ENCODE results near the gene BLOC1S4. TPM values are rescaled to one million over a fixed set of nuclear protein-coding genes. Genes with fewer than 3 reads are reported as not detected.
"Not testable (repeated sequence)": the region's sequence is repeated elsewhere in the genome, so short reads cannot be mapped to it uniquely, and the experiment has no call there.

The BLOC1S4 gene, protein sequence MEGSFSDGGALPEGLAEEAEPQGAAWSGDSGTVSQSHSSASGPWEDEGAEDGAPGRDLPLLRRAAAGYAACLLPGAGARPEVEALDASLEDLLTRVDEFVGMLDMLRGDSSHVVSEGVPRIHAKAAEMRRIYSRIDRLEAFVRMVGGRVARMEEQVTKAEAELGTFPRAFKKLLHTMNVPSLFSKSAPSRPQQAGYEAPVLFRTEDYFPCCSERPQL
- total RNA-seq: 1 to 10 TPM; 8.3 to 9.7 TPM
- long read RNA-seq, donor 1, transcript BLOC1S4-201 (1 exons, 1,617 nt): major isoform, 9 of 10 reads
- long read RNA-seq, donor 1, partial matches to known transcripts: 0 of 10 reads
- long read RNA-seq, donor 1, other reads (novel, unspliced or antisense): 1 of 10 reads
- long read RNA-seq, donor 2, partial matches to known transcripts: 0 of 1 reads
- long read RNA-seq, donor 2, other reads (novel, unspliced or antisense): 0 of 1 reads

DNA sequence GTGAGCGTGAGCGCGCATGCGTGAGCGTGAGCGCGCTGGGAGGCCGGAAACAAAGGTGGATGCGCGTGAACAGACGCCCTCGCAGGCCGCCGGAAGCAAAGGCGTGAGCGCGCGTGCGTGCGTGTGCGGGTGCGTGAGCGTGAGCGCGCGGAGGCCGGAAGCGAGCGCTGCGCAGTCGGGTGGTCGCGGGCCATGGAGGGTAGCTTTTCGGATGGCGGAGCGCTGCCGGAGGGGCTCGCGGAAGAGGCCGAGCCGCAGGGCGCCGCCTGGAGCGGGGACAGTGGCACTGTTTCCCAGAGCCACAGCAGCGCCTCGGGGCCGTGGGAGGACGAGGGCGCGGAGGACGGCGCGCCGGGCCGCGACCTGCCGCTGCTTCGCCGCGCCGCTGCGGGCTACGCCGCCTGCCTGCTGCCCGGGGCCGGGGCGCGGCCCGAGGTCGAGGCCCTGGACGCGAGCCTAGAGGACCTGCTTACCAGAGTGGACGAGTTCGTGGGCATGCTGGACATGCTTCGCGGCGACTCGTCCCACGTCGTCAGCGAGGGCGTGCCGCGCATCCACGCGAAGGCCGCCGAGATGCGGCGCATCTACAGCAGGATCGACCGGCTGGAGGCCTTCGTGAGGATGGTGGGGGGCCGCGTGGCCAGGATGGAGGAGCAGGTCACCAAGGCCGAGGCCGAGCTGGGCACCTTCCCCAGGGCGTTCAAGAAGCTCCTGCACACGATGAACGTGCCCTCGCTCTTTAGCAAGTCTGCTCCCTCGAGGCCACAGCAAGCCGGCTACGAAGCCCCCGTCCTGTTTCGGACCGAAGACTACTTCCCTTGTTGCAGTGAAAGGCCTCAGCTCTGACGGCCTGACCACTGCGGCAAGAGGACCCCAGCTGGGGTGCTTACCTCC is at the start of gene BLOC1S4:
Gene BLOC1S4 (plus strand): TSS at position 157 of the 894 bp plus-strand sequence. CDS start 36 bp downstream, at position 193.
- intact Hi-C loops (cut with DNase I): loop anchor here in 1 of 2 donors (10.0 kb wide), 1 partner anchor 349 kb away; the partner anchor contains the start of gene GRPEL1

DNA sequence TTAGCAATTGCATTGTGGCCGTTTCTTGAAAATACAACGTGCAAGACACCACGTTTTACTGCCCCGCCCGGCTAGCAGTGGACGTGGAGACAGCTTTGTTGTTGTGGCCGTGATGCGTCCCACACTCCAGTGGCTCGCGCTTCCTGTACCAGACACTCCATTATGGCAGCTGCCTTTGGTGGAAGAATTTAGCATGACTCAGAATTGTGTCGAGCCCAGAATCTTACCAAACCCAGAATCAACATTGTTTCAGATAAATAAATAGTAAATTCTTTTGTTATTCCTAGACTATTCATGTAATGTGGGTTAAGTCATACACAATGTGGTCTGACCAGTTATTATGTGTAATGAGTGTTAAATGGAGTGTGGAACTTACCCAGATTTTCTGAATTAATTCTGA is 47.6 kb upstream of the BLOC1S4 start:
- intact Hi-C loops (cut with DNase I): no loop called here
- DNase-seq (ENCODE audit: low spot score): no peak

More for the DNA sequence above, at the start of gene BLOC1S4:
- peak; percentile 96 for DNase-seq (ENCODE audit: low spot score)

DNA sequence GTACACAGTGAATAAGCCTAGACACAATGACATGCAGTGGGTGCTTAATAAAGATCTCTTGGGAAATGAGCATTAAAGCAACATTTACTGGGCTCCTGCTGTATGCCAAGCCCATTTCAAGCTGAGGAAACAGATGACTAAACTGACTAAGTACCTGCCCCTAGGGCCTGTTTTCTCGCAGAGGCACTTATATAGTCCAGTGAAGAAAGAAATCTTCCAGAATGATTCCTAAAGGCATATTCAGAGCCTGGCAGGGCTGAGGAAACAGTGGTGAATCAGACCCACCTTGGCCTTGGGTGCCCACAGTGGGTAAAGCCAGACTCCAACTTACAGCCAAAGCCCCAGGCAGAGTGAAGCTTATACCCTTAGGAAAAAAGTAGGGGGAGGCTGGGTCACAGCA is 44.3 kb upstream of the BLOC1S4 start:
- intact Hi-C loops (cut with DNase I): no loop called here
- DNase-seq (ENCODE audit: low spot score): no peak

DNA sequence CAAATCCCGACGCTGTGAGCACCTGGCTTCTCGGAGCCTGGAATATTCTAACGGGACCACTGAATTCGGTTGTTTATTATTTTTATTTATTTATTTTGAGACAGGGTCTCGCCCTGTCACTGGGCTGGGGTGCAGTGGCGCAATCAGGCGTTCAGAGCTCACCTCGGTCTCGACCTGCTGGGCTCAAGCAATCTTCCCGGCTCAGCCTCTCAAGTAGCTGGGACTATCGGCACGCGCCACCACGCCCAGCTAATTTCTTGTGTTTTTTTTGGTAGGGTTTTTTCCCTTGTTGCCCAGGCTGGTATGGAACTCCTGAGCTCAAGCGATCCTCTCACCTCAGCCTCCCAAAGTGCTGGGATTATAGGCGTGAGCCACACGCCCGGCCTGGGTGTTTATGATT is 43.8 kb upstream of the BLOC1S4 start:
- intact Hi-C loops (cut with DNase I): no loop called here
- DNase-seq (ENCODE audit: low spot score): no peak

DNA sequence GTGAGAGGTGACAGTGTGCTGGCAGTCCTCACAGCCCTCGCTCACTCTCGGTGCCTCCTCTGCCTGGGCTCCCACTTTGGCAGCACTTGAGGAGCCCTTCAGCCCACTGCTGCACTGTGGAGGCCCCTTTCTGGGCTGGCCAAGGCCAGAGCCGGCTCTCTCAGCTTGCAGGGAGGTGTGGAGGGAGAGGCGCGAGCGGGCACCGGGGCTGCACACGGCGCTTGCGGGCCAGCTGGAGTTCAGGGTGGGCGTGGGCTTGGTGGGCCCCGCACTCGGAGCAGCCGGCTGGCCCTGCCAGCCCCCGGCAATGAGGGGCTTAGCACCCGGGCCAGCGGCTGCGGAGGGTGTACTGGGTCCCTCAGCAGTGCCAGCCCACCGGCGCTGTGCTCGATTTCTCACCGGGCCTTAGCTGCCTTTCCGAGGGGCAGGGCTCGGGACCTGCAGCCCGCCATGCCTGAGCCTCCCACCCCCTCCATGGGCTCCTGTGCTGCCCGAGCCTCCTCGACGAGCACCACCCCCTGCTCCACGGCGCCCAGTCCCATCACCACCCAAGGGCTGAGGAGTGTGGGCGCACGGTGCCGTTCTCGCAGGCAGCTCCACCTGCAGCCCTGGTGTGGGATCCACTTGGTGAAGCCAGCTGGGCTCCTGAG is 43.3 kb upstream of the BLOC1S4 start:
- intact Hi-C loops (cut with DNase I): not testable (repeated sequence)

DNA sequence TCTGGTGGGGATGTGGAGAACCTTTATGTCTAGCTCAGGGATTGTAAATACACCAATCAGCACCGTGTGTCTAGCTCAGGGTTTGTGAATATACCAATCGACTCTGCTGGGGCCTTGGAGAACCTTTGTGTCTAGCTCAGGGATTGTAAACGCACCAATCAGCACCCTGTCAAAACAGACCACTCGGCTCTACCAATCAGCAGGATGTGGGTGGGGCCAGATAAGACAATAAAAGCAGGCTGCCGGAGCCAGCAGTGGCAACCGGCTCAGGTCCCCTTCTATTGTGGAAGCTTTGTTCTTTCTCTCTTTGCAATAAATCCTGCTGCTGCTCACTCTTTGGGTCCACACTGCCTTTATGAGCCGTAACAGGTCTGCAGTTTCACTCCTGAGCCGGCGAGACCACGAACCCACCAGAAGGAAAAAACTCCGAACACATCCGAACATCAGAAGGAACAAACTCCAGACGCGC is 42.7 kb upstream of the BLOC1S4 start:
- intact Hi-C loops (cut with DNase I): not testable (repeated sequence)

More for the DNA sequence above, 43.3 kb upstream of the BLOC1S4 start:
- not testable (repeated sequence) for DNase-seq (ENCODE audit: low spot score)

DNA sequence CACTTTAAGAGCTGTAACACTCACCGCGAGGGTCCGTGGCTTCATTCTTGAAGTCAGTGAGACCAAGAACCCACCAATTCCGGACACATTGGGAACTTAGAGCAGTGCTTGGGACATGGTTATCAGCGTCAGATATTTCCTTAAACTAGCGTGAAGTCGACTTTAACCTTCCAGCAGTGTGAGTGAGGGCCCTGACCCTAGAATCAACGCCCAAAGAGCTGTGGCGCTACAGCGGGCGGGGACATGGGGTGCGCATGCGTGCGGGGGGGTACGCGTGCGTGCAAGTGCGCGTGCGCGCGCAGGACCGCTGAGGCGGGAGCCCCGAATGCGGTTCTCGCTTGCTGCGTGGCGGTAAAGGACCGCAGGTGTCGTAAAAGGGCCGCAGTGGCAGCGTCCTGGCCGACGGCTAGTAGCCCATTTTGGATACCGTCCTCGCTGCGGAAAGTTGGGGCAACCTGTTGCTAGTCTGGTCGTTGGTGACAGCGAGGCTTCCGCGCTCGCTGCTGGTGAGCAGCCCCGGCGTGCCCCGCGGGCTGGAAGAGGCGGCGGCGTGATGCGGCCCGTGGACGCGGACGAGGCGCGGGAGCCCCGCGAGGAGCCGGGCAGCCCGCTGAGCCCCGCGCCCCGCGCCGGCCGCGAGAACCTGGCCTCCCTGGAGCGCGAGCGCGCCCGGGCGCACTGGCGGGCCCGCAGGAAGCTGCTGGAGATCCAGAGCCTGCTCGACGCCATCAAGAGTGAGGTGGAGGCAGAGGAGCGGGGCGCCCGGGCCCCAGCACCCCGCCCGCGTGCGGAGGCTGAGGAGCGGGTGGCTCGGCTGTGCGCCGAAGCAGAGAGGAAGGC is 42.1 kb upstream of the BLOC1S4 start:
- intact Hi-C loops (cut with DNase I): no loop called here
- DNase-seq (ENCODE audit: low spot score): peak; percentile 99

More for the DNA sequence above, 42.7 kb upstream of the BLOC1S4 start:
- not testable (repeated sequence) for DNase-seq (ENCODE audit: low spot score)

DNA sequence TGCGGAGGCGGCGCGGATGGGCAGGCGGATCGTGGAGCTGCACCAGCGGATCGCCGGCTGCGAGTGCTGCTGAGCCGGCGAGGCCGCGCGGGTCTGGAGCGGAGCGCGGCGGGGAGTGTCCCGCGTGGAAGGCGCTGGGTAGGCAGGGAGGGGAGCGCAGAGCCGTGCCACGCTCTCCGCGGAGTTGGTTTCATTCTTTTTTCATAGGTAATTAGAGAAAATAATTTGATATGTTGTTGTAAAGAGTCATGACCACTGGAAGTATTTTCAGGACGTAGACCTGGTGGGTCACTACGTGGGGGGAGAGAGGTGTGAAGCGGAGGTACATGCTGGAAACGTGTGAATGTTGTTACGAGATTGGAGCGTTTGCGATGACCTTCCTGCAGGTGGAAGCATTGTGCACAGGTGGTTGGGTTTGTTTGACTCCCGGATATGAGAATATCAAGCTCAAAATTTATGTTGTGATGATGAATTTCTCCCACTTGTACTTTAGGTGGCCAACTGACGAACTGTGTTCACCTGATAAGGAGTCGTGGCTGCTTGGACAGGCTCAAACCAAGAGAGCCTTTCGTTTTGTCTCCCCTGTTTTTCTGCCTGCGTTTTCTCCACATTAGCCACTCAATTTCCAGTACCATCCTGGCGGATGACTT is 41.3 kb upstream of the BLOC1S4 start:
- intact Hi-C loops (cut with DNase I): no loop called here
- no peak for DNase-seq (ENCODE audit: low spot score)

DNA sequence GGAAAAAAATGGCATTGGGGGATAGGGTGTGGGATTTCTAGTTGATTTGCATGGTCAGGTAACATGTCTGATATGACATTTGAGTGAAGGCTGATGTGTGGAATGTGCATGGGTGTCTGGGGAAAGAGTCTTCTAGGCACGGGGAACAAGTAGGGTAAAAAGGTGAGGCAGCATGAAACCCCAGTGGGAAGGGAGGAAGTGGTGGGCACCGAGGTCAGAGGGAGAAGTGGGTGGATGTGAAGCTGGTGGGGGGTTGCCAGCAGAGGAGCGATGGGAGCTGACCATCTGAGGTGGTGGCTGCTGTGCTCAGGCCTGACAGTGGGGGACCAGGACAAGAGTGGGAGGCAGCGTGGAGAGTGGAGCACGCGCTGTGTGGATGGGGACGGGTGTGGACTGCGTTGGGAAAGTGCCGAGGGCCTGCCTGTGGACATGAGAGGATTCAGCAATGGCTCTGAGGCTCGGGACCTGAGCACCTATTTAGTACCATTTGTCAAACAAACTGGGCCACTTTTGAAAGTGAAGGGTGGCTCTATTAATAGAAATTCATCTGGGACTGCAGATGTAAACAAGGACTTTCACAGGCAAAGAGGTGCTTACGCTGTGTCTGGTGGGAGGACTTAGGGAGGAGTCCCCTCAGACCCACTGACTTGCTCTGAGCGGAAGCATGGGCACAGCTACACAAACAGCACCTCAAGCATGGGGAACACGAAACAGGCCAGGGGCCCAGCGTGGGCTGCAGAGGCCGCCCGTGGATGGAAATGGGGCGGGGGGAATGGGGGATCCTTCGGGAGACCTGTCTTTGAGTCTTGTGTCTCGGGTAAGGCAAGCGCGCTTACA is 39.0 kb upstream of the BLOC1S4 start:
- DNase-seq (ENCODE audit: low spot score): no peak
- intact Hi-C loops (cut with DNase I): no loop called here

DNA sequence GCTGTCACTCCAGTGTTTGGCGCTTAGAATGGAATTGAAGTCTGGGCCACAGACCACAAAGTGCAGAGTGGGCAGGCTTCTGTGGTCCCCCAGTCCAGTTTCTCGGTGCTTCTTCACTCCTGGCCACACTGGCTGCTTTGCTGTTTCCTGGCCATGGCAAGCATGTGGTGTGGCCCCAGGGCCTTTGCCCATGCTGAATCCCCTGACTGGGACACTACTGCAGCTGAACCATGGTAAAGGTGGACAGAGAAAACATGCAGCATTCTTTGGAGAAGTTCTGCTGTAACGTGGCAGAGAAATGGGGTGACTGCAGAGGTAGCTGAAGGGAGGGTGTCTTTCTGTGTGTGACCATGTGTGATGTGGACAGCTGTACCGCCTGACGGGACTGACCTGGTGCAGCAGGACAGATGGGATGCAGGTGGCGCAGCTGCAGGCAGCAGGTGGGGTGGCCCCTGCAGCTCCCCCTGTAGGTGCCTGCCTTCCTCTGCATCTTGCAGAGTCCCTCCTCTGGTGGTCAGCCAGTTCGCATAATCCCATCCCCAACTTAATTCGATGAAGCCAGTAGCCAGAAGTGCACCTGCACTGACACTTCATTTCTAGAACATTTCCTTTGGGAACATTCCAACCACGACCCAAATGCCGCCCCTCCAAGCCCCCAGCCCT is 35.5 kb upstream of the BLOC1S4 start:
- no peak for DNase-seq (ENCODE audit: low spot score)
- intact Hi-C loops (cut with DNase I): no loop called here

DNA sequence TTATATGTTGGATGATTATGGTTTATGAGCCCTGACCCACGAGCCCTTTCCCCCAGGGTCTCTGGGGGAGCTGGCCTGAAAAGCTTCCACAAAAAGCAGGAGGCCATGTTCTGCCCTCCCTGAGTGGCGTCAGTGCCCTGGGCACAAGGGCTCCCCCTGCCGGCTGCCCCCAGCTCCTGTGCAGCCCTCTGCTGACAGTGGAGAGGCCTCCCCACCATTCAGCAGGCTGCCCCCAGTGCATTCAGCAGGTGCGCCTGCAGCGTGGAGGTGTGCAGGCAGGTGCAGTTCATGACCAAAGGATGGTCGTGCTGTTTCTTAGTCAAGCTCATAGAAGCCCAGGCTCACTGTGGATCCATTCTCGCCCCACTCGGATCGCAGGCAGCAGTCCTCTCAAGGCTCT is 34.8 kb upstream of the BLOC1S4 start:
- DNase-seq (ENCODE audit: low spot score): no peak
- intact Hi-C loops (cut with DNase I): no loop called here

DNA sequence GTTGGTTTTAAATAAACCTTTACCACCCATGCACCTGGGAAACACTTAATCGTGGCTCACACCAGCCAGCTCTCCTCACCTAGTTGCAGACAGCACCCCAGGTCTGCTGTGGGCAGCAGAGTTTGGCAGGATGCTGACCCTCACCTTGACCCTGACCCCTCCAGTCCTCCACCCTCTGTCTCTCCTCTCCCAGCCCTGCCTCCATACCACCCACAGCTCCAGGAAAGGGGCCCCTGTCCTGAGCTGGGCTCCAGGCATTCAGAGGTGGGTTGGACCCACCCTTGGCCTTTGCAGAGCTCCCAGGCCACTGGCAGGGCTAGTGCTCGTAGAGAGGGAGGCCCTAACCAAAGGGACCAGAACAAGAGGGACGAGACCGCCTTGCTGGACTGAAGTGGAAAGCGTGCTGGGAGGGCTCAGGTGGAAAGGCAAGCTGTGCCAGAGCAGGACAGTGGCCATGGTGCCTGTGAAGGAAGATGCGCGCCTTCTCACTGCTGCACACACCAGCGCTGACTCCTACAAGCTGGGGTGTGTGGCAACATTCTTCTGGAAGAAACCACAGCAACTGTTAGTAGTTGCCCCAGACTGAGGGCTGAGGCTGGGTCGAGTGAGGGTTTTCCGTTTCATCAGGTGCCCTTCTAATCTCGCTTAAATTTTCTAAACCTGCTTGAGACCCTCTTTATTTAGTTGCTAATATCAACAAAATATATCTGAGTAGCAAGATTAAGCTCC is 32.9 kb upstream of the BLOC1S4 start:
- intact Hi-C loops (cut with DNase I): no loop called here
- DNase-seq (ENCODE audit: low spot score): no peak

DNA sequence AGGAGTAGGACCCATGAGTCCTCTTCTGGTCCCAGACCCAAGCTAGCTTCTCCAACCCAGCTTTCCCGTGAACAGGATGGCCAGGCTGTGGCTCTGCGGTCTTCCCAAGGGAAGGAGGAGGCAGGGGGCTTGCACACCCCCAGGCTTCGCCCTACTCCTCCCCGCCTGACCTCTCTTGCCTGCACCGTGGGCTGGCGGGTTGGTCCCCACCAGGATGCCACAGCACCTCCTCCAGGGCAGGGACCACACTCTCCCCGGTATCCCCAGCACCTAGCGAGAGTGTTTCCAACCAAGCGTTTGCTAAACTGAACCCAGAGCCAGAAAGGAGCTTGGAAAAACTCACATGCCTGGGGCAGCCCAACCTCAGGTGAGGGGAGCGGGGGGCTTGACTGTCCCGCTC is 31.3 kb upstream of the BLOC1S4 start:
- DNase-seq (ENCODE audit: low spot score): no peak
- intact Hi-C loops (cut with DNase I): no loop called here

DNA sequence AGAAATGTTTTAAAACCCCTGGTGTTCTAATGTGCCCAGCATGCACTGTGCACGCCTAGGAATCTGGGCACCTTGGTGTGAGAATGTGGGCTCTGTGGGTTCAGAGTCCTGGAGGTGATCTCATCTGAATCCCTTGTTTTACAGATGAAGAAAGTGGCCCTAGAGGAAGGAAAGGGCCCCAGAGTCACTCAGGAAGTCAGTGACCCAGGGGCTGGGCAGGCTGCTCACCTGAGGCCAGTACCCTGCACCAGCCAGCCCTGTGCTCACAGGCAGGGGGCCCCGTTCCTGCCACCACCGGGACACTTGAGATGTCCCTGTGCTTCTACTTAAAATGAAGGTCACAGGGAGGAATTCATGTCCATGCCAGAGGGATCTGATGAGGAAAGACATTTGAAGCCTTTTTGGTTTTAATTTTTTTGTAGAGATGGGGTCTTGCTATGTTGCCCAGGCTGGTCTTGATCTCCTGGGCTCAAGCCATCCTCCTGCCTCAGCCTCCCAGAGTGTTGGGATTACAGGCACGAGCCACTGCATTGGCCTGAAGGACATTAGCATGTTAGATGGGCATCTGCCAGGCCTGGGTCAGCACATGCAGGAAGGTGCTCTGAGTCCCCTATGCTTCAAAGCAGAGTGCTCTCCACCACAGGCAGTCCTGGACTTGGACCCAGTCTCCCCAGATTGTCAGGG is 29.7 kb upstream of the BLOC1S4 start:
- no peak for DNase-seq (ENCODE audit: low spot score)
- intact Hi-C loops (cut with DNase I): no loop called here
